ENCODE measurements around the gene CLEC17A.
A peak's percentile ranks its signal among the peaks of the same experiment; 100 is the strongest.

Gene CLEC17A

DNA sequence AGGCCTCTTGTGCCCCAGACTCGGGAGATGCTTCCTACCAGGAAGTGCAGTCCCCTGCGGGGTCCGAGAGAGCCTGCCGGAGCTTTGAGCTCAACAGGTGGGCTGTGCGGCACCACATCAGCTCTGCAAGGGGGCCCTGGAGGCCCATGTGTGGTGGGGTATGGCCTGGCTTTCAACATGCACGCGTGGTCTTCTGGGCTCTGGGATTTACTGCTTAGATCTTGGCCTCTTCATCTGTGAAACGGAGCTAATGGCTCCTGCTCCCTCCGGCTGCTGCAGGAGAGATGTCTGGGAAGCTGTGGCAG, 29.0 kb upstream of the CLEC17A start:
- Histone ChIP-seq H3K27ac (no peak overlapping the region), H3K4me3 (no peak overlapping the region)
- TF ChIP-seq, protein P1, sequence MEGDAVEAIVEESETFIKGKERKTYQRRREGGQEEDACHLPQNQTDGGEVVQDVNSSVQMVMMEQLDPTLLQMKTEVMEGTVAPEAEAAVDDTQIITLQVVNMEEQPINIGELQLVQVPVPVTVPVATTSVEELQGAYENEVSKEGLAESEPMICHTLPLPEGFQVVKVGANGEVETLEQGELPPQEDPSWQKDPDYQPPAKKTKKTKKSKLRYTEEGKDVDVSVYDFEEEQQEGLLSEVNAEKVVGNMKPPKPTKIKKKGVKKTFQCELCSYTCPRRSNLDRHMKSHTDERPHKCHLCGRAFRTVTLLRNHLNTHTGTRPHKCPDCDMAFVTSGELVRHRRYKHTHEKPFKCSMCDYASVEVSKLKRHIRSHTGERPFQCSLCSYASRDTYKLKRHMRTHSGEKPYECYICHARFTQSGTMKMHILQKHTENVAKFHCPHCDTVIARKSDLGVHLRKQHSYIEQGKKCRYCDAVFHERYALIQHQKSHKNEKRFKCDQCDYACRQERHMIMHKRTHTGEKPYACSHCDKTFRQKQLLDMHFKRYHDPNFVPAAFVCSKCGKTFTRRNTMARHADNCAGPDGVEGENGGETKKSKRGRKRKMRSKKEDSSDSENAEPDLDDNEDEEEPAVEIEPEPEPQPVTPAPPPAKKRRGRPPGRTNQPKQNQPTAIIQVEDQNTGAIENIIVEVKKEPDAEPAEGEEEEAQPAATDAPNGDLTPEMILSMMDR (IDR thresholded peaks at IDR 0.05), result no peak
- no peak for DNase-seq (ENCODE audit: low spot score)

DNA sequence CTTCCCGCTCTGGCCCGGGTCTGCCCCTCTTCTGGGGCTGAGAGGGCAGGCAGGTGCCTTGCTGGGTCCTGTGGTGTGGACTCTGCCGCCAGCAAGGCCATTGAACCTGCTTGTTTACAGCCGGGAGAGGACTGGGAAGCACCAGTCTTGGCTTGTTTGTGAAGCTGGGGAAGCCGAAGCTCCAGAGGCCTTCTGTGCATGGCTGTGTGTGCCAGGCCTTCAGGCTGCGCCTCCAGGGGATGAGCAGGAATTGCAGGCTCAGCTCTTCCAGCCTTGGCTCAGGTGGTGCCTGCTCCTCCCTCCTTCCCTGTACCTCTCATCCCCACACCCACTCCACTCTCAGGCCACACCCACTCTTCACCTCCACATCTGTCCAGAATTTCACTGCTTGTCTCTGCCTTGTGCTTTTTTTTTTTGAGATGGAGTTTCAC, 28.5 kb upstream of the CLEC17A start:
- H3K27ac ChIP-seq, result no peak overlapping the region

DNA sequence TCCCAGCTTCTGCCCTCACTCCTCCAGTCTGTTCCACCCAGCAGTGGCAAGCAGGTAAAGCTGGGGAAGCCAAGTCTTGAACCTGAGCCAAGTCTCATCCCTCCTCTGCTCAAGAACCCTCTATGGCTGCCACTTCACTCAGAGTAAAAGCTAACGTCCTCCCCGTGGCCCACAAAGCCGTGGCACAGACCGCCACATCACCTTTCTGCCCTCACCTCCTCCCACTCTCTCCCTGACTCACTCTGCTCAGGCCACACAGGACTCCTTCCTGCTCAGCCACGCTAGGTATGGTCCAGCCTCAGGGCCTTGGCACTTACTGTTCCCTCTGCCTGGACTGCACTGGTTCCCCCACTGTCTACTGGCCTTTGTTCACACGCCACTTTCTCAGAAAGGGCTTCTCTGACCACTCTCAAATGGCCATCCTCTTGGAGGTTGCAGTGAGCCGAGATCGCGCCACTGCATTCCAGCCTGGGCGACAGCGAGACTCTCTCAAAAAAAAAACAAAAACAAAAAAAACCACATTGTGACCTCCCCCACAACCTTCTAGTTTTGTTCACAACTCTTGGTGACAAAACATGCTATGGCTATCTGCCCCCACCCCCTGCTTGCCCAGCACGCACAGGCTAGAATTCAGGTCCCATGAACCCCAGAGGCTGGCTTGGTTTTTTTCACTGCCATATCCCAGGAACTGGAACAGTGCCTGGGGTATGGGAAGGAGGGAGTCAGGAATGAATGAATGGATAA, 26.8 kb upstream of the CLEC17A start:
- DNase-seq (ENCODE audit: low spot score), result no peak

More for the DNA sequence above, 28.5 kb upstream of the CLEC17A start:
- TF ChIP-seq, protein P1 (IDR thresholded peaks at IDR 0.05), result no peak
- H3K4me3 ChIP-seq, result no peak overlapping the region
- DNase-seq (ENCODE audit: low spot score), result no peak

DNA sequence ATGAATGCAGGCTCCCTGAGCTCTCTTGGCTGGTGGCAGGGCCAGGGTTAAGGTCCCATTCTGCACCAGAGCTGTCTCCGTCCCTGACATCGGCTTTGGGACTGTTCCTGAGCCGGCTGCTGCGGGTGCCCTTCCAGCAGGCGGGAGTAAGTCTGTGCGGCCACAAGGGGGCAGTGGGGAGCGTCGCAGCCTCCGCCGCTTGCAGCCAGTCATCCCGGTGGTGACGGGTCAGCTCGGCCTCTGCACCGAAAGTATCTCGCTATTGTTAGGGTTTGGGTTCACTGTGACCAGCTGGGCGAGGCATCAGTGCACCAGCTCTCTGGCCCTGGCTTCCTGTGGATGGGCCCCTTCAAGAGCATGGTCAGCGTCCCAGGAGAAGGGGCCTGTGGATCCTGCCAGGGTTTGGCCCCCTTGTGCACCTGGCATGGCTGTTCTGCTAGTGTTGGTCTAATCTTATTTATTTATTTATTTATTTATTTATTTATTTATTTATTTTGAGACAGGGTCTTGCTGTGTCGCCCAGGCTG, 26.2 kb upstream of the CLEC17A start:
- peak overlapping the region; percentile 48 for H3K4me3 ChIP-seq
- no peak for DNase-seq (ENCODE audit: low spot score)
- no peak overlapping the region for H3K27ac ChIP-seq
- TF ChIP-seq, protein P1 (IDR thresholded peaks at IDR 0.05), result peak; percentile 96

More for the DNA sequence above, 26.8 kb upstream of the CLEC17A start:
- TF ChIP-seq, protein P1 (IDR thresholded peaks at IDR 0.05), result no peak
- Histone ChIP-seq H3K4me3 (peak overlapping the region; percentile 48), H3K27ac (no peak overlapping the region)

DNA sequence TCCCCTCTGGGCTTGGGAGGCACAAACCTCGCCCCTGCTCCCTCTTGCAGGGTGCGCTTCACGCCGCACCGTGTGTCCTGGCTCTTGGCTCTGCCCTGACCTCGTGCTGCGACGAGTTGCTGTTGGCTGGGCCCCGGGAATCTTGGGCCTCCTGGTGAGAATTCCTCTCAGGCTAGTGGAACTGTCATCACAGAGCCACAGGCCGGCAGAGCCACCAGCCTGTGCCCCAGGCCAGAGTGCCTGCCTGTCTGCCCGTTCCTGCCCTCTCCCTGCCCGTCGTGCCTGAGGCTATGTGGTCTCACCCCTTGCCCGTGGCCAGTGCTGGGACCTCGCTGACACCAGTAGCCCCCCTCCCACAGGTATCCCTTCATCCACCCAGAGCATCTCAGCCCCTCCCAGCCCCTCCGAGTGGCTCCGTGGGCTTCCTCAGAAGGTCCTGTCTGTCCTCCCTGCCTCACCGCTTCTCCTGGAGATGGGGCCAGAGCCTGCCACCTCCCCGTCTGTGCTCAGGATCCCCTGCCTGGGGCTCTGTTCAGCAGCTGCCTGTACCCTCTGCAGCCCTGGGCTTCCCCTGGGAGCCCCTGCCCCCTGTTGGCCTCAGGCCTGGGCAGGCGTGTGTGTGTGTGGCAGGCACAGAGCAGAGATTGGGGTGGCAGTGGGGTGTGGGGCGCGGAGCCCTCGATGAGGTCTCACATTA, 24.4 kb upstream of the CLEC17A start:
- TF ChIP-seq, protein P1 (IDR thresholded peaks at IDR 0.05), result no peak
- no peak for DNase-seq (ENCODE audit: low spot score)
- H3K27ac ChIP-seq, result no peak overlapping the region
- H3K4me3 ChIP-seq, result no peak overlapping the region

- Histone ChIP-seq H3K27ac (peak overlapping the region; percentile 78 to 92), H3K4me3 (no peak overlapping the region)
- TF ChIP-seq, protein P1 (IDR thresholded peaks at IDR 0.05), result no peak
- no peak for DNase-seq (ENCODE audit: low spot score)
Observed at GRCh38 chr19:14559916-14560775, 22.7 kb upstream of the CLEC17A start.
